Measurements from ENCODE around the gene NCEH1. TPM values are rescaled to one million over a fixed set of nuclear protein-coding genes. Genes with fewer than 3 reads are reported as not detected.
A peak's percentile ranks its signal among the peaks of the same experiment; 100 is the strongest.

The NCEH1 gene
- total and polyA plus RNA-seq, 2 experiments from 2014 or later = 3.2 to 8.0 TPM

- no peak for TF ChIP-seq CTCF (IDR thresholded peaks at IDR 0.05; ENCODE audit: low read depth, low read length)
Observed at GRCh38 chr3:172711454-172711795, 558 bp upstream of the NCEH1 start.

GRCh38 chr3:172709774-172710663 lies 848 bp downstream of the NCEH1 start:
- H3K4me1 ChIP-seq (ENCODE audit: low read depth) = peaks cover 6% of the 10 kb centered on the region
- no peaks in the 10 kb centered on the region for H3K36me3 ChIP-seq
- TF ChIP-seq CTCF (IDR thresholded peaks at IDR 0.05; ENCODE audit: low read depth, low read length) = no peak
- H3K4me3 ChIP-seq = peak overlapping the region; percentile 70
- H3K27ac ChIP-seq = peak overlapping the region; percentile 8
- H3K9me3 ChIP-seq (ENCODE audit: low read depth) = no peaks in the 10 kb centered on the region
- peak; percentile 52 to 60 for DNase-seq (ENCODE audit: low read depth in 1 of 2, low spot score in 1 of 2)
- H3K27me3 ChIP-seq = peaks cover 9% of the 10 kb centered on the region

More at GRCh38 chr3:172711454-172711795, 558 bp upstream of the NCEH1 start:
- no peaks in the 10 kb centered on the region for H3K9me3 ChIP-seq (ENCODE audit: low read depth)
- H3K36me3 ChIP-seq = no peaks in the 10 kb centered on the region
- H3K27me3 ChIP-seq = peaks cover 9% of the 10 kb centered on the region
- no peak overlapping the region for H3K4me3 ChIP-seq
- no peak for DNase-seq (ENCODE audit: low read depth in 1 of 2, low spot score in 1 of 2)
- H3K27ac ChIP-seq = no peak overlapping the region
- peaks cover 6% of the 10 kb centered on the region for H3K4me1 ChIP-seq (ENCODE audit: low read depth)

- Histone ChIP-seq H3K4me3 (peak overlapping the region; percentile 70), H3K36me3 (no peaks in the 10 kb centered on the region), H3K4me1 (ENCODE audit: low read depth) (peaks cover 11% of the 10 kb centered on the region), H3K27me3 (peaks cover 9% of the 10 kb centered on the region), H3K9me3 (ENCODE audit: low read depth) (no peaks in the 10 kb centered on the region), H3K27ac (no peak overlapping the region)
- no peak for DNase-seq (ENCODE audit: low read depth in 1 of 2, low spot score in 1 of 2)
- no peak for TF ChIP-seq CTCF (IDR thresholded peaks at IDR 0.05; ENCODE audit: low read depth, low read length)
Observed at GRCh38 chr3:172708921-172709773, 1.7 kb downstream of the NCEH1 start.

GRCh38 chr3:172707967-172708366 lies 2.9 kb downstream of the NCEH1 start:
- peak in 1 of 2 donors; percentile 70 for DNase-seq (ENCODE audit: low read depth in 1 of 2, low spot score in 1 of 2)
- Histone ChIP-seq H3K4me3 (no peak overlapping the region), H3K27ac (no peak overlapping the region), H3K27me3 (no peaks in the 10 kb centered on the region), H3K9me3 (ENCODE audit: low read depth) (no peaks in the 10 kb centered on the region), H3K4me1 (ENCODE audit: low read depth) (peaks cover 18% of the 10 kb centered on the region), H3K36me3 (no peaks in the 10 kb centered on the region)
- TF ChIP-seq CTCF (IDR thresholded peaks at IDR 0.05; ENCODE audit: low read depth, low read length) = no peak

GRCh38 chr3:172707030-172707429 lies 3.8 kb downstream of the NCEH1 start:
- no peak overlapping the region for H3K27ac ChIP-seq
- H3K4me1 ChIP-seq (ENCODE audit: low read depth) = peaks cover 26% of the 10 kb centered on the region
- no peaks in the 10 kb centered on the region for H3K27me3 ChIP-seq
- no peaks in the 10 kb centered on the region for H3K36me3 ChIP-seq
- H3K9me3 ChIP-seq (ENCODE audit: low read depth) = no peaks in the 10 kb centered on the region
- DNase-seq (ENCODE audit: low read depth in 1 of 2, low spot score in 1 of 2) = no peak
- no peak for TF ChIP-seq CTCF (IDR thresholded peaks at IDR 0.05; ENCODE audit: low read depth, low read length)
- H3K4me3 ChIP-seq = no peak overlapping the region
